Neural progenitor cell (in vitro differentiated cells): ENCODE measurements around the gene ADM2.

Experiments
- CTCF ChIP-seq: fragments of 200-600 bp; sonication (generic); IDR thresholded peaks from 2 replicates; pipeline ENCODE4 v1.5.1; 2017; ENCODE audit warnings: antibody characterized with exemption, mild to moderate bottlenecking
- EZH2phosphoT487 ChIP-seq: fragments of 200-600 bp; sonication (generic); IDR thresholded peaks from 2 replicates; pipeline ENCODE4 v1.6.1; 2017; ENCODE audit warnings: antibody characterized with exemption

GRCh38 chr22:50487290-50488005 is 6.1 kb downstream of the ADM2 start:
- TF ChIP-seq EZH2phosphoT487 (no peak), CTCF (no peak)
